ENCODE measurements around the gene NOL9. TPM values are rescaled to one million over a fixed set of nuclear protein-coding genes. Genes with fewer than 3 reads are reported as not detected.

The NOL9 gene
- total and polyA plus RNA-seq, 2 of the 13 experiments (the other 11 are each of a cell fraction or from before 2014, with no cell fraction given) = 18.0 to 24.7 TPM

DNA sequence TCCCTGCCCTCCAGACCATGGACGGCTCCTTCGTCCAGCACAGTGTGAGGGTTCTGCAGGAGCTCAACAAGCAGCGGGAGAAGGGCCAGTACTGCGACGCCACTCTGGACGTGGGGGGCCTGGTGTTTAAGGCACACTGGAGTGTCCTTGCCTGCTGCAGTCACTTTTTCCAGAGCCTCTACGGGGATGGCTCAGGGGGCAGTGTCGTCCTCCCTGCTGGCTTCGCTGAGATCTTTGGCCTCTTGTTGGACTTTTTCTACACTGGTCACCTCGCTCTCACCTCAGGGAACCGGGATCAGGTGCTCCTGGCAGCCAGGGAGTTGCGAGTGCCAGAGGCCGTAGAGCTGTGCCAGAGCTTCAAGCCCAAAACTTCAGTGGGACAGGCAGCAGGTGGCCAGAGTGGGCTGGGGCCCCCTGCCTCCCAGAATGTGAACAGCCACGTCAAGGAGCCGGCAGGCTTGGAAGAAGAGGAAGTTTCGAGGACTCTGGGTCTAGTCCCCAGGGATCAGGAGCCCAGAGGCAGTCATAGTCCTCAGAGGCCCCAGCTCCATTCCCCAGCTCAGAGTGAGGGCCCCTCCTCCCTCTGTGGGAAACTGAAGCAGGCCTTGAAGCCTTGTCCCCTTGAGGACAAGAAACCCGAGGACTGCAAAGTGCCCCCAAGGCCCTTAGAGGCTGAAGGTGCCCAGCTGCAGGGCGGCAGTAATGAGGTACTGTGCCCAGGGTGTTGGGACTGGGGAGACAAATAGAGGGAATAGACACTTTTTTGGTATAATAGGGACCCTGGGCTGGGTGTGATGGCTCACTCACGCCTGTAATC is 26.5 kb upstream of the NOL9 start (continued):
- TF ChIP-seq, protein P1, sequence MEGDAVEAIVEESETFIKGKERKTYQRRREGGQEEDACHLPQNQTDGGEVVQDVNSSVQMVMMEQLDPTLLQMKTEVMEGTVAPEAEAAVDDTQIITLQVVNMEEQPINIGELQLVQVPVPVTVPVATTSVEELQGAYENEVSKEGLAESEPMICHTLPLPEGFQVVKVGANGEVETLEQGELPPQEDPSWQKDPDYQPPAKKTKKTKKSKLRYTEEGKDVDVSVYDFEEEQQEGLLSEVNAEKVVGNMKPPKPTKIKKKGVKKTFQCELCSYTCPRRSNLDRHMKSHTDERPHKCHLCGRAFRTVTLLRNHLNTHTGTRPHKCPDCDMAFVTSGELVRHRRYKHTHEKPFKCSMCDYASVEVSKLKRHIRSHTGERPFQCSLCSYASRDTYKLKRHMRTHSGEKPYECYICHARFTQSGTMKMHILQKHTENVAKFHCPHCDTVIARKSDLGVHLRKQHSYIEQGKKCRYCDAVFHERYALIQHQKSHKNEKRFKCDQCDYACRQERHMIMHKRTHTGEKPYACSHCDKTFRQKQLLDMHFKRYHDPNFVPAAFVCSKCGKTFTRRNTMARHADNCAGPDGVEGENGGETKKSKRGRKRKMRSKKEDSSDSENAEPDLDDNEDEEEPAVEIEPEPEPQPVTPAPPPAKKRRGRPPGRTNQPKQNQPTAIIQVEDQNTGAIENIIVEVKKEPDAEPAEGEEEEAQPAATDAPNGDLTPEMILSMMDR (CRISPR knock-in tag; IDR thresholded peaks at IDR 0.05) = peak; percentile 30; the same call in 1 of the 2 replicates
- TF ChIP-seq ELF1 (CRISPR knock-in tag; IDR thresholded peaks at IDR 0.05) (no peak), MAFF (IDR thresholded peaks at IDR 0.05; ENCODE audit: low read depth, low read length) (no peak), U2AF1 (optimal IDR thresholded peaks at IDR 0.05; ENCODE audit: low read depth, low read length) (no peak), ZNF83 (CRISPR knock-in tag; IDR thresholded peaks at IDR 0.05; ENCODE audit: borderline replicate concordance) (no peak), HMGA1 (CRISPR knock-in tag; conservative IDR thresholded peaks at IDR 0.05) (no peak), ZMYM4 (CRISPR knock-in tag; IDR thresholded peaks at IDR 0.05) (no peak), ZNF501 (CRISPR knock-in tag; IDR thresholded peaks at IDR 0.05) (no peak), ZNF430 (CRISPR knock-in tag; IDR thresholded peaks at IDR 0.05) (no peak), HOXA5 (CRISPR knock-in tag; IDR thresholded peaks at IDR 0.05) (no peak), ZNF496 (CRISPR knock-in tag; IDR thresholded peaks at IDR 0.05; ENCODE audit: insufficient replicate concordance) (no peak), CCAR2 (optimal IDR thresholded peaks at IDR 0.05; ENCODE audit: low read depth, low read length) (no peak), RARA (CRISPR knock-in tag; IDR thresholded peaks at IDR 0.05) (no peak), RXRB (CRISPR knock-in tag; IDR thresholded peaks at IDR 0.05; ENCODE audit: borderline replicate concordance) (no peak), SRSF9 (IDR thresholded peaks at IDR 0.05; ENCODE audit: borderline replicate concordance, insufficient read depth, low read depth, low read length, poor library complexity, severe bottlenecking) (no peak), ZNF816 (CRISPR knock-in tag; IDR thresholded peaks at IDR 0.05; ENCODE audit: borderline replicate concordance) (no peak)
- TF ChIP-seq, protein P2, sequence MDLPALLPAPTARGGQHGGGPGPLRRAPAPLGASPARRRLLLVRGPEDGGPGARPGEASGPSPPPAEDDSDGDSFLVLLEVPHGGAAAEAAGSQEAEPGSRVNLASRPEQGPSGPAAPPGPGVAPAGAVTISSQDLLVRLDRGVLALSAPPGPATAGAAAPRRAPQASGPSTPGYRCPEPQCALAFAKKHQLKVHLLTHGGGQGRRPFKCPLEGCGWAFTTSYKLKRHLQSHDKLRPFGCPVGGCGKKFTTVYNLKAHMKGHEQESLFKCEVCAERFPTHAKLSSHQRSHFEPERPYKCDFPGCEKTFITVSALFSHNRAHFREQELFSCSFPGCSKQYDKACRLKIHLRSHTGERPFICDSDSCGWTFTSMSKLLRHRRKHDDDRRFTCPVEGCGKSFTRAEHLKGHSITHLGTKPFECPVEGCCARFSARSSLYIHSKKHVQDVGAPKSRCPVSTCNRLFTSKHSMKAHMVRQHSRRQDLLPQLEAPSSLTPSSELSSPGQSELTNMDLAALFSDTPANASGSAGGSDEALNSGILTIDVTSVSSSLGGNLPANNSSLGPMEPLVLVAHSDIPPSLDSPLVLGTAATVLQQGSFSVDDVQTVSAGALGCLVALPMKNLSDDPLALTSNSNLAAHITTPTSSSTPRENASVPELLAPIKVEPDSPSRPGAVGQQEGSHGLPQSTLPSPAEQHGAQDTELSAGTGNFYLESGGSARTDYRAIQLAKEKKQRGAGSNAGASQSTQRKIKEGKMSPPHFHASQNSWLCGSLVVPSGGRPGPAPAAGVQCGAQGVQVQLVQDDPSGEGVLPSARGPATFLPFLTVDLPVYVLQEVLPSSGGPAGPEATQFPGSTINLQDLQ (CRISPR knock-in tag; IDR thresholded peaks at IDR 0.05) = no peak
- TF ChIP-seq, protein P3, sequence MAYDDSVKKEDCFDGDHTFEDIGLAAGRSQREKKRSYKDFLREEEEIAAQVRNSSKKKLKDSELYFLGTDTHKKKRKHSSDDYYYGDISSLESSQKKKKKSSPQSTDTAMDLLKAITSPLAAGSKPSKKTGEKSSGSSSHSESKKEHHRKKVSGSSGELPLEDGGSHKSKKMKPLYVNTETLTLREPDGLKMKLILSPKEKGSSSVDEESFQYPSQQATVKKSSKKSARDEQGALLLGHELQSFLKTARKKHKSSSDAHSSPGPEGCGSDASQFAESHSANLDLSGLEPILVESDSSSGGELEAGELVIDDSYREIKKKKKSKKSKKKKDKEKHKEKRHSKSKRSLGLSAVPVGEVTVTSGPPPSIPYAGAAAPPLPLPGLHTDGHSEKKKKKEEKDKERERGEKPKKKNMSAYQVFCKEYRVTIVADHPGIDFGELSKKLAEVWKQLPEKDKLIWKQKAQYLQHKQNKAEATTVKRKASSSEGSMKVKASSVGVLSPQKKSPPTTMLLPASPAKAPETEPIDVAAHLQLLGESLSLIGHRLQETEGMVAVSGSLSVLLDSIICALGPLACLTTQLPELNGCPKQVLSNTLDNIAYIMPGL (CRISPR knock-in tag; IDR thresholded peaks at IDR 0.05; ENCODE audit: borderline replicate concordance in 1 of 2, low read depth in 1 of 2) = 0 out of 4 replicates have a peak, but pooled peaks of 1 of the 2 experiments have one; percentile 12
- TF ChIP-seq, protein P4, sequence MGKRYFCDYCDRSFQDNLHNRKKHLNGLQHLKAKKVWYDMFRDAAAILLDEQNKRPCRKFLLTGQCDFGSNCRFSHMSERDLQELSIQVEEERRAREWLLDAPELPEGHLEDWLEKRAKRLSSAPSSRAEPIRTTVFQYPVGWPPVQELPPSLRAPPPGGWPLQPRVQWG (CRISPR knock-in tag; IDR thresholded peaks at IDR 0.05; ENCODE audit: borderline replicate concordance, low read depth) = no peak
- TF ChIP-seq, protein P5, sequence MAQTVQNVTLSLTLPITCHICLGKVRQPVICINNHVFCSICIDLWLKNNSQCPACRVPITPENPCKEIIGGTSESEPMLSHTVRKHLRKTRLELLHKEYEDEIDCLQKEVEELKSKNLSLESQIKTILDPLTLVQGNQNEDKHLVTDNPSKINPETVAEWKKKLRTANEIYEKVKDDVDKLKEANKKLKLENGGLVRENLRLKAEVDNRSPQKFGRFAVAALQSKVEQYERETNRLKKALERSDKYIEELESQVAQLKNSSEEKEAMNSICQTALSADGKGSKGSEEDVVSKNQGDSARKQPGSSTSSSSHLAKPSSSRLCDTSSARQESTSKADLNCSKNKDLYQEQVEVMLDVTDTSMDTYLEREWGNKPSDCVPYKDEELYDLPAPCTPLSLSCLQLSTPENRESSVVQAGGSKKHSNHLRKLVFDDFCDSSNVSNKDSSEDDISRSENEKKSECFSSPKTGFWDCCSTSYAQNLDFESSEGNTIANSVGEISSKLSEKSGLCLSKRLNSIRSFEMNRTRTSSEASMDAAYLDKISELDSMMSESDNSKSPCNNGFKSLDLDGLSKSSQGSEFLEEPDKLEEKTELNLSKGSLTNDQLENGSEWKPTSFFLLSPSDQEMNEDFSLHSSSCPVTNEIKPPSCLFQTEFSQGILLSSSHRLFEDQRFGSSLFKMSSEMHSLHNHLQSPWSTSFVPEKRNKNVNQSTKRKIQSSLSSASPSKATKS (CRISPR knock-in tag; IDR thresholded peaks at IDR 0.05) = no peak
